WTC11 (cell line): Measurements from ENCODE around the gene IFNA2. TPM values are rescaled to one million over a fixed set of nuclear protein-coding genes. Genes with fewer than 3 reads are reported as not detected.

Experiments
- ATAC-seq: fragments of 200-7000 bp; cut with Tn5 transposase; 2 replicates; pipeline ENCODE4 v1.10.0; 2021; ENCODE audit warnings: mild to moderate bottlenecking, moderate library complexity
- CTCF ChIA-PET: fragments of 300-600 bp; sonication (Branson Sonifier 250); formaldehyde crosslinking; loops from one replicate; lab custom pipeline; 2021; ENCODE audit warnings: antibody characterized with exemption; lab: Charles Lee
- POLR2A ChIA-PET: fragments of 350-600 bp; sonication (Branson Sonifier 250); formaldehyde crosslinking; loops from one replicate; lab custom pipeline; 2021; ENCODE audit warnings: antibody characterized with exemption; lab: Charles Lee
- DNase-seq: peaks from one replicate; pipeline ENCODE4 v3.0.0; 2021; ENCODE audit warnings: low spot score
- H3K27ac Mint-ChIP-seq: 2 replicates; pipeline ENCODE4 v1.8.0; 2021; ENCODE audit warnings: mixed read lengths
- H3K27me3 Mint-ChIP-seq: 2 replicates; pipeline ENCODE4 v1.8.0; 2021; ENCODE audit warnings: low read depth, mild to moderate bottlenecking, moderate library complexity, mixed read lengths
- H3K36me3 Mint-ChIP-seq: 2 replicates; pipeline ENCODE4 v1.8.0; 2021; ENCODE audit warnings: mixed read lengths
- H3K4me1 Mint-ChIP-seq: 2 replicates; pipeline ENCODE4 v1.8.0; 2022; ENCODE audit warnings: mixed read lengths
- H3K4me3 Mint-ChIP-seq: 2 replicates; pipeline ENCODE4 v1.8.0; 2021; ENCODE audit warnings: mild to moderate bottlenecking, moderate library complexity, mixed read lengths
- H3K9me3 Mint-ChIP-seq: 2 replicates; pipeline ENCODE4 v1.8.0; 2021; ENCODE audit warnings: mixed read lengths
- CBFB ChIP-seq: sonication (generic); formaldehyde crosslinking; IDR thresholded peaks from 2 replicates; pipeline ENCODE4 v1.8.1; 2022; ENCODE audit warnings: mild to moderate bottlenecking, low read depth, missing genetic modification reagents
- FOXP1 ChIP-seq: sonication (generic); formaldehyde crosslinking; IDR thresholded peaks from 2 replicates; pipeline ENCODE4 v1.8.0; 2022; ENCODE audit warnings: missing genetic modification reagents, mild to moderate bottlenecking, moderate library complexity, borderline replicate concordance
- HMGA2 ChIP-seq: fragments of 250-450 bp; sonication (Bioruptor Pico); IDR thresholded peaks from 2 replicates; pipeline ENCODE4 v1.4.0; 2021; ENCODE audit warnings: mild to moderate bottlenecking, moderate library complexity
- JAZF1 ChIP-seq: fragments of 250-450 bp; sonication (Bioruptor Pico); IDR thresholded peaks from 2 replicates; pipeline ENCODE4 v1.9.0; 2021; ENCODE audit warnings: moderate library complexity, mild to moderate bottlenecking, inconsistent platforms
- JUN ChIP-seq: sonication (generic); formaldehyde crosslinking; IDR thresholded peaks from 2 replicates; pipeline ENCODE4 v1.8.0; 2023; ENCODE audit warnings: mild to moderate bottlenecking, missing genetic modification reagents
- MLX ChIP-seq: sonication (generic); formaldehyde crosslinking; IDR thresholded peaks from 2 replicates; pipeline ENCODE4 v1.8.1; 2023; ENCODE audit warnings: mild to moderate bottlenecking, missing genetic modification reagents, moderate library complexity
- MXD4 ChIP-seq: fragments of 250-450 bp; sonication (Bioruptor Pico); IDR thresholded peaks from 2 replicates; pipeline ENCODE4 v1.8.0; 2021; ENCODE audit warnings: mild to moderate bottlenecking, moderate library complexity, borderline replicate concordance
- NFATC4 ChIP-seq: fragments of 250-450 bp; sonication (Bioruptor Pico); IDR thresholded peaks from 2 replicates; pipeline ENCODE4 v1.9.0; 2021; ENCODE audit warnings: mild to moderate bottlenecking
- NFE2L1 ChIP-seq: sonication (generic); formaldehyde crosslinking; IDR thresholded peaks from 2 replicates; pipeline ENCODE4 v1.8.1; 2023; ENCODE audit warnings: missing genetic modification reagents
- NR2C2 ChIP-seq: sonication (generic); formaldehyde crosslinking; IDR thresholded peaks from 2 replicates; pipeline ENCODE4 v1.8.0; 2022; ENCODE audit warnings: mild to moderate bottlenecking, missing genetic modification reagents
- OVOL2 ChIP-seq: fragments of 250-450 bp; sonication (Bioruptor Pico); IDR thresholded peaks from 2 replicates; pipeline ENCODE4 v1.9.0; 2021; ENCODE audit warnings: mild to moderate bottlenecking, borderline replicate concordance
- PRRX2 ChIP-seq: fragments of 250-450 bp; sonication (Bioruptor Pico); IDR thresholded peaks from 2 replicates; pipeline ENCODE4 v1.8.0; 2021; ENCODE audit warnings: mild to moderate bottlenecking
- RELA ChIP-seq: sonication (generic); formaldehyde crosslinking; IDR thresholded peaks from 2 replicates; pipeline ENCODE4 v1.8.1; 2022; ENCODE audit warnings: missing genetic modification reagents, mild to moderate bottlenecking, borderline replicate concordance
- RORB ChIP-seq: fragments of 250-450 bp; sonication (Bioruptor Pico); IDR thresholded peaks from 2 replicates; pipeline ENCODE4 v1.9.0; 2021; ENCODE audit warnings: mild to moderate bottlenecking
- SMAD4 ChIP-seq: sonication (generic); formaldehyde crosslinking; IDR thresholded peaks from 2 replicates; pipeline ENCODE4 v1.8.0; 2022; ENCODE audit warnings: mild to moderate bottlenecking, missing genetic modification reagents
- TCF7 ChIP-seq: sonication (generic); formaldehyde crosslinking; IDR thresholded peaks from 2 replicates; pipeline ENCODE4 v1.8.0; 2022; ENCODE audit warnings: mild to moderate bottlenecking, low read depth, missing genetic modification reagents, moderate library complexity
- TEAD4 ChIP-seq: sonication (generic); formaldehyde crosslinking; IDR thresholded peaks from 2 replicates; pipeline ENCODE4 v1.8.0; 2022; ENCODE audit warnings: mild to moderate bottlenecking, missing genetic modification reagents
- TP53 ChIP-seq: sonication (generic); formaldehyde crosslinking; IDR thresholded peaks from 2 replicates; pipeline ENCODE4 v1.8.1; 2023; ENCODE audit warnings: mild to moderate bottlenecking, missing genetic modification reagents
- USF1 ChIP-seq: sonication (generic); formaldehyde crosslinking; IDR thresholded peaks from 2 replicates; pipeline ENCODE4 v1.8.0; 2022; ENCODE audit warnings: mild to moderate bottlenecking, missing genetic modification reagents
- ZMAT4 ChIP-seq: fragments of 250-450 bp; sonication (Bioruptor Pico); IDR thresholded peaks from 2 replicates; pipeline ENCODE4 v1.9.0; 2021; ENCODE audit warnings: mild to moderate bottlenecking
- ZNF121 ChIP-seq: sonication (generic); formaldehyde crosslinking; IDR thresholded peaks from 2 replicates; pipeline ENCODE4 v1.8.0; 2023; ENCODE audit warnings: missing genetic modification reagents
- ZNF138 ChIP-seq: sonication (generic); formaldehyde crosslinking; conservative IDR thresholded peaks from 2 replicates; pipeline ENCODE4 v1.8.1; 2022; ENCODE audit warnings: mild to moderate bottlenecking, moderate library complexity, missing genetic modification reagents
- ZNF425 ChIP-seq: fragments of 250-450 bp; sonication (Bioruptor Pico); conservative IDR thresholded peaks from 2 replicates; pipeline ENCODE4 v1.9.0; 2021; ENCODE audit warnings: mild to moderate bottlenecking
- total RNA-seq: library from RNA; stranded (reverse); gene quantifications from 3 replicates; pipeline ENCODE4 v1.2.3, GENCODE V29; 2021
- TF ChIP-seq, protein P1 (sequence below): sonication (generic); formaldehyde crosslinking; IDR thresholded peaks from 2 replicates; pipeline ENCODE4 v1.8.1; 2023; ENCODE audit warnings: mild to moderate bottlenecking, missing genetic modification reagents, moderate library complexity
- TF ChIP-seq, protein P2 (sequence below): sonication (generic); formaldehyde crosslinking; IDR thresholded peaks from 2 replicates; pipeline ENCODE4 v1.8.1; 2022; ENCODE audit warnings: low read depth, mild to moderate bottlenecking, moderate library complexity, missing genetic modification reagents, borderline replicate concordance
- TF ChIP-seq, protein P3 (sequence below): sonication (generic); formaldehyde crosslinking; IDR thresholded peaks from 2 replicates; pipeline ENCODE4 v1.8.1; 2023; ENCODE audit warnings: mild to moderate bottlenecking, moderate library complexity, missing genetic modification reagents

The IFNA2 gene
- total RNA-seq, 1 experiment from 2014 or later, result not detected

- TF ChIP-seq MLX (no peak), HMGA2 (CRISPR knock-in tag) (no peak), CBFB (CRISPR knock-in tag) (no peak), NR2C2 (CRISPR knock-in tag) (no peak), JAZF1 (CRISPR knock-in tag) (no peak), FOXP1 (CRISPR knock-in tag) (no peak), ZNF425 (CRISPR knock-in tag) (no peak), NFATC4 (CRISPR knock-in tag) (no peak), USF1 (CRISPR knock-in tag) (no peak), SMAD4 (CRISPR knock-in tag) (no peak), JUN (CRISPR knock-in tag) (no peak)
- TF ChIP-seq, protein P1, sequence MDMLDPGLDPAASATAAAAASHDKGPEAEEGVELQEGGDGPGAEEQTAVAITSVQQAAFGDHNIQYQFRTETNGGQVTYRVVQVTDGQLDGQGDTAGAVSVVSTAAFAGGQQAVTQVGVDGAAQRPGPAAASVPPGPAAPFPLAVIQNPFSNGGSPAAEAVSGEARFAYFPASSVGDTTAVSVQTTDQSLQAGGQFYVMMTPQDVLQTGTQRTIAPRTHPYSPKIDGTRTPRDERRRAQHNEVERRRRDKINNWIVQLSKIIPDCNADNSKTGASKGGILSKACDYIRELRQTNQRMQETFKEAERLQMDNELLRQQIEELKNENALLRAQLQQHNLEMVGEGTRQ (CRISPR knock-in tag), result no peak
- H3K27me3 Mint-ChIP-seq, result no peaks in the 10 kb centered on the region
- DNase-seq (no peak), ATAC-seq (no peak)
- H3K27ac Mint-ChIP-seq, result no peak within 1 kb of the TSS
- peaks cover 18% of the 10 kb centered on the region for H3K9me3 Mint-ChIP-seq
- peaks cover 5% of the 10 kb centered on the region; the same call in 1 of the 2 replicates for H3K36me3 Mint-ChIP-seq
- peaks cover 2% of the 10 kb centered on the region; the same call in 1 of the 2 replicates for H3K4me1 Mint-ChIP-seq
- POLR2A ChIA-PET, result no interaction called here
- H3K4me3 Mint-ChIP-seq, result no peak within 1 kb of the TSS
- CTCF ChIA-PET, result no interaction called here
These were observed 34.4 kb downstream of the IFNA2 start, which contains the start of gene IFNA6 for GRCh38 chr9:21350787-21351186. Gene IFNA6 (minus strand): TSS chr9:21350887. CDS start chr9:21350887, 0 bp downstream.

- peaks cover 2% of the 10 kb centered on the region; the same call in 1 of the 2 replicates for H3K27me3 Mint-ChIP-seq
These were observed 36.7 kb downstream of the IFNA2 start for GRCh38 chr9:21348430-21348970.

More at GRCh38 chr9:21348430-21348970, 36.7 kb downstream of the IFNA2 start:
- no peak overlapping the region for H3K27ac Mint-ChIP-seq
- no peak for TF ChIP-seq RELA (CRISPR knock-in tag)
- TF ChIP-seq TP53 (CRISPR knock-in tag), result no peak
- TF ChIP-seq PRRX2, result no peak
- no peak for TF ChIP-seq OVOL2 (CRISPR knock-in tag)
- no peak for TF ChIP-seq MXD4 (CRISPR knock-in tag)
- TF ChIP-seq ZNF138 (CRISPR knock-in tag), result no peak
- TF ChIP-seq ZMAT4, result no peak
- no peak for TF ChIP-seq TCF7
- TF ChIP-seq, protein P2, sequence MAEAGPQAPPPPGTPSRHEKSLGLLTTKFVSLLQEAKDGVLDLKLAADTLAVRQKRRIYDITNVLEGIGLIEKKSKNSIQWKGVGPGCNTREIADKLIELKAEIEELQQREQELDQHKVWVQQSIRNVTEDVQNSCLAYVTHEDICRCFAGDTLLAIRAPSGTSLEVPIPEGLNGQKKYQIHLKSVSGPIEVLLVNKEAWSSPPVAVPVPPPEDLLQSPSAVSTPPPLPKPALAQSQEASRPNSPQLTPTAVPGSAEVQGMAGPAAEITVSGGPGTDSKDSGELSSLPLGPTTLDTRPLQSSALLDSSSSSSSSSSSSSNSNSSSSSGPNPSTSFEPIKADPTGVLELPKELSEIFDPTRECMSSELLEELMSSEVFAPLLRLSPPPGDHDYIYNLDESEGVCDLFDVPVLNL (CRISPR knock-in tag), result no peak
- no peak for TF ChIP-seq NR2C2 (CRISPR knock-in tag)
- TF ChIP-seq RORB (CRISPR knock-in tag), result no peak
- TF ChIP-seq, protein P3, sequence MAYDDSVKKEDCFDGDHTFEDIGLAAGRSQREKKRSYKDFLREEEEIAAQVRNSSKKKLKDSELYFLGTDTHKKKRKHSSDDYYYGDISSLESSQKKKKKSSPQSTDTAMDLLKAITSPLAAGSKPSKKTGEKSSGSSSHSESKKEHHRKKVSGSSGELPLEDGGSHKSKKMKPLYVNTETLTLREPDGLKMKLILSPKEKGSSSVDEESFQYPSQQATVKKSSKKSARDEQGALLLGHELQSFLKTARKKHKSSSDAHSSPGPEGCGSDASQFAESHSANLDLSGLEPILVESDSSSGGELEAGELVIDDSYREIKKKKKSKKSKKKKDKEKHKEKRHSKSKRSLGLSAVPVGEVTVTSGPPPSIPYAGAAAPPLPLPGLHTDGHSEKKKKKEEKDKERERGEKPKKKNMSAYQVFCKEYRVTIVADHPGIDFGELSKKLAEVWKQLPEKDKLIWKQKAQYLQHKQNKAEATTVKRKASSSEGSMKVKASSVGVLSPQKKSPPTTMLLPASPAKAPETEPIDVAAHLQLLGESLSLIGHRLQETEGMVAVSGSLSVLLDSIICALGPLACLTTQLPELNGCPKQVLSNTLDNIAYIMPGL (CRISPR knock-in tag), result no peak
- TF ChIP-seq ZNF121 (CRISPR knock-in tag), result no peak
- no peak for TF ChIP-seq JAZF1 (CRISPR knock-in tag)
- no peak for TF ChIP-seq TEAD4 (CRISPR knock-in tag)
- TF ChIP-seq NFE2L1 (CRISPR knock-in tag), result no peak
- CTCF ChIA-PET, result interaction anchor here (1.6 kb wide), 1 partner anchor 113 kb away, joined by 3 read pairs; no protein-coding TSS in a partner anchor
- peaks cover 11% of the 10 kb centered on the region for H3K9me3 Mint-ChIP-seq
- H3K4me3 Mint-ChIP-seq, result no peak overlapping the region
- H3K4me1 Mint-ChIP-seq, result peaks cover 2% of the 10 kb centered on the region; the same call in 1 of the 2 replicates
- DNase-seq (no peak), ATAC-seq (no peak)
- H3K36me3 Mint-ChIP-seq, result no peaks in the 10 kb centered on the region
- POLR2A ChIA-PET, result no interaction called here
